ENCODE measurements around the gene WDR81.
A peak's percentile ranks its signal among the peaks of the same experiment; 100 is the strongest.
"Not testable (repeated sequence)": the region's sequence is repeated elsewhere in the genome, so short reads cannot be mapped to it uniquely, and the experiment has no call there.

WDR81 gene

DNA sequence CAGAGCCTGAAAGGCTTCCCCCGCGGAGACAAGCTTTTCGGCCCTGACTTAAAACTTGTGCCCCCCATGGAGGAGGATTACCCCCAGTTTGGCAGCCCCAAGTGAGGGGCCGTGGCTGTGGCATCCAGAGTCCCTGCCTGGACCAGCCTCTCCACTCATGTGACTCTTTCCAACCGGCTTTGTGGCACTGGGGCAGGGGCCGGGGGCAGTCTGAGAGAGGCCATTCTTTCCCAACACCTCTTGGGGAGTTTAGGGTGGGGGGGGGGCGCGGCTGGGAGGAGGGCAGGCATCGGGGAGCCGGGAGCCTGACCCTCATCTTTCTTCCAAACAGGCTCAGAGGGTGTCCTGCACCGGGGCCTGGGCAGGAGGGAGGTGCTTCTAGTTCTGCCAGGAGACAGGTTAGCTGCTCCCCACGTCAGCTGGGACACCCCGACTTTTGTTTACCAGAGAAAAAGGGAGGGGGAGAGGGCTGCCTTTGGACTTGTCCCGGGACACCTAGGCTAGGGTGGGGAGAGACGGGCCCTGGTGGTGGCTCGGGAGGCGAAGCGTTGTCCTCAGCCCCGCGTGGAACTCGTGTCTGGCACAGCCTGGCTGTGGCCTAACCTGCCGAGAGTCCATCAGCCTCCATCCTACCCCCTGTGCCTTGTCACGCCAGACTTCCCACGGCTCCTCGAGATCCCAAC lies 30.1 kb downstream of the WDR81 start:
- DNase-seq: no peak

DNA sequence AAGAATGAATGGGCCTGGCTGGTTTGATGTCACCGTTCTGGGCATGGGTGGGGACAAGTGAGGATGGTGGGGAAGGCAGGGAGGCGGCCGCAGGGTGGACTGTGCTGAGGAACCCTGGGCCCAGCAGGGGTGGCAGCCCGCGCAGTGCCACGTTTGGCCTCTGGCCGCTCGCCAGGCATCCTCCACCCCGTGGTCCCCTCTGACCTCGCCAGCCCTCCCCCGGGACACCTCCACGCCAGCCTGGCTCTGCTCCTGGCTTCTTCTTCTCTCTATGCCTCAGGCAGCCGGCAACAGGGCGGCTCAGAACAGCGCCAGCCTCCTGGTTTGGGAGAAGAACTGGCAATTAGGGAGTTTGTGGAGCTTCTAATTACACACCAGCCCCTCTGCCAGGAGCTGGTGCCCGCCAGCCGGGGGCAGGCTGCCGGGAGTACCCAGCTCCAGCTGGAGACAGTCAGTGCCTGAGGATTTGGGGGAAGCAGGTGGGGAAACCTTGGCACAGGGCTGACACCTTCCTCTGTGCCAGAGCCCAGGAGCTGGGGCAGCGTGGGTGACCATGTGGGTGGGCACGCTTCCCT lies 30.8 kb downstream of the WDR81 start:
- DNase-seq: no peak

DNA sequence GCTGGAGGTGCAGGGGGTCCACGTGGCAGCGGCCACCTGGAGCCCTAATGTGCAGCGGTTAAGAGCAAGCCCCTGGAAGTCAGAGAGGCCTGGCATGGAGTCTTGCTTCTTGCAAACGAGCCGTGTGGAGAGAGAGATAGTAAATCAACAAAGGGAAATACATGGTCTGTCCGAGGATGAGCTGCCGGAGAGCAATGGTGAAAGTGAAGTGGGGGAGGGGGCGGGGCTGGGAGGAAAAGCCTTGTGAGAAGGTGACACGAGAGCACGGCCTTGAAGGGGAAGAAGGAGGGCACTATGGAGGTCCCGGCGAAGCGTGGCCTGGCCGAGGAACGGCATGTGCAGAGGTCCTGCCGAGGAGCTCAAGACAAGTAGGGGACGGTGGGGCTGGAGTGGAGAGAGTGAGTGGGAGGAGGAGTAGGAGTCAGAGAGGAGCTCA lies 31.3 kb downstream of the WDR81 start:
- no peak for DNase-seq

DNA sequence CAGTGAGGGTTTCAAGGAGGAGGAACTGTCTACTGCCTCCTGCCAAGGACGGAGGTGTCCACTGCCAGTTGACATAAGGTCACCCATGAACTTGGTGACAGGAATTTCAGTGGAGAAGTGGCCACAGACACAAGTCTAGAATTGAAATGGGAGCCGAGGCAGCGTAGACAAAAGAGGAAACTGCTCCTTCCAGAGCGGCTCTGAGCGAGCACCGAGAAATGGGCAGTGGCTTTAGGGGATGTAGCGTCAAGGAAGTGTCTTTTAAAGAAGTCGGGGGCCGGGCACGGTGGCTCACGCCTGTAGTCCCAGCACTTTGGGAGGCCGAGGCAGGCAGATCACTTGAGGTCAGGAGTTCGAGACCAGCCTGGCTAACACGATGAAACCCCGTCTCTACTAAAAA lies 34.3 kb downstream of the WDR81 start:
- DNase-seq: no peak

DNA sequence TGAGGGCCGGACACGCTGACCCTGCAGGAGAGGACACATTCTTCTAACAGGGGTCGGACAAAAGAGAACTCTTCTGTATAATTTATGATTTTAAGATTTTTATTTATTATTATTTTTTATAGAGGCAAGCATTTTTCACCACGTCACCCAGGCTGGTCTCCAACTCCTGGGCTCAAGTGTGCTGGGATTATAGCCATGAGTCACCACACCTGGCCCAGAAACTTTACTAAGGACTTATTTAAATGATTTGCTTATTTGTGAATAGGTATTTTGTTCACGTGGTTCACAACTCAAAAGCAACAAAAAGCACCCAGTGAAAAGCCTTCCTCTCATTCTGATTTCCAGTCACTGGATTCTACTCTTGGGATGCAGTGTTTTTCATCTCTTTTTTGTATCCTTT lies 35.0 kb downstream of the WDR81 start:
- no peak for DNase-seq

DNA sequence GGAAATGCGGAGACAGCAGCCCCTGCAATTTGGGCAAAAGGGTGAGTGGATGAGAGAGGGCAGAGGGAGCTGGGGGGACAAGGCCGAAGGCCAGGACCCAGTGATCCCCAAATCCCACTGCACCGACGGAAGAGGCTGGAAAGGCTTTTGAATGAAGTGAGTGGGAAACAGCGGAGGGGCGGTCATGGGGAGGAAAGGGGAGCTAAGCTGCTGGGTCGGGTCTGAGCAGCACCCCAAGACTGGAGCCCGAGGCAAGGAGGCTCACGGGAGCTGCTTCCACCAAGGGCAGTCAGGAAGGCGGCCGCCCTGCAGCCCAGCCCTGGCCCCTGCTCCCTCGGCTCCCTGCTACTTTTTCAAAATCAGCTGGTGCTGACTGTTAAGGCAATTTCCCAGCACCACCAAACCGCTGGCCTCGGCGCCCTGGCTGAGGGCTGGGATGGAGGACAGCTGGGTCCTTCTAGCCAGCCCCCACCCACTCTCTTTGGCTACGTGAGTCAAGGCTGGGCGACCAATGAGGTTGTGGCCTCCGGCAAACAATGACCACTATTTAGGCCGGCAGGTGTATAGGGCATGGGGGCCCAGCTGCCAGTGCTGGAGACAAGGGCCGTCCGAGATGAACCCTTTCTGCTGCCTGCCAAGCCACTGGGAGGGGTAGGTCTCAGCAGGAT lies 37.9 kb downstream of the WDR81 start:
- DNase-seq: peak; percentile 8

DNA sequence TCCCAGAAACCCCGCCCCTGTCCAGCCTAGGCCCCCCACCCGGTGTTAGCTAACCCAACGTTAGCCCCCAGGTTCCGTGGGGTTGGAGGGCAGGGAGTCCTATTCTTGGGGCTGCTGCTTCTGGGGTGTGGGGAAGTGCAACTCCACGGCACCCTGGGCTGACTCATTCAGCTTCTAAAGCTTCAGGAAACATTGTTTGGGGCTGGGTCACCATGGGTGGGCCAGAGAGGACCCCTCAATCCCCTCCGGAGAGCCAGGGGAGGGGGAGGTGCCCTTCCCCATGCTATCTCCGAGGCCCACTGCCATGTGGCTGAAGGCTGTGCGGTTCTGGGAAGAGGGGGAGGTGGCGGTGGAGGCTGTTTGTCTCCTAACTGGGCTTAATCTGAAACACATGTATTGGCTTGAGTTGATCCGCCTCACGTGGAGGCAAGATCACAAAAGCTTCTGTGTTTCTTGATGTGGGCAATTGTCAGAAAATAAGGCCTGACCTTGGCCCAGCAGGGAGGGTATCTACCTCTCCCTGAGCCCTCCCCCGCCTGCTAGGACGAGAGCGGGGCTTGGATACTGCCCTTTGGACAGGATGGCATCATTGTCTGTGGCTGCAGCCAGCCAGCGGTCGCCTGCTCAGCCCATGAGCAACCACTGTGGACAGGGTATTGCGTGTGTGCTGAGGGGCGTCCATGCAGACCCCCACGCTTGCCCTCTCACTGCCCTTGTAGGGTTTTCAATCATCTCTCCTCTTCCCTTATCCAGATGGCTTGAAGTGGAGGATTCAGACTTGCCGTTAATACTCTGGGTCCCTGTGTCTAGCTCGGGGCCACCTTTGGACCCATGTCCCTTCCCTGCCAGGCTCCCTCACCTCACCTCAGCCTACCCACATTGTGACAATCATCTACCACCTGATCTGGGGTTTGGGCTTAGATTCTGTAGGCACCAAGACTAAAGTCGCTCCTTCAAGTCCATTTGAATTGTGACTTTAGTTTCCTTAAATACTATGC lies 38.7 kb downstream of the WDR81 start:
- peak; percentile 80 for DNase-seq

DNA sequence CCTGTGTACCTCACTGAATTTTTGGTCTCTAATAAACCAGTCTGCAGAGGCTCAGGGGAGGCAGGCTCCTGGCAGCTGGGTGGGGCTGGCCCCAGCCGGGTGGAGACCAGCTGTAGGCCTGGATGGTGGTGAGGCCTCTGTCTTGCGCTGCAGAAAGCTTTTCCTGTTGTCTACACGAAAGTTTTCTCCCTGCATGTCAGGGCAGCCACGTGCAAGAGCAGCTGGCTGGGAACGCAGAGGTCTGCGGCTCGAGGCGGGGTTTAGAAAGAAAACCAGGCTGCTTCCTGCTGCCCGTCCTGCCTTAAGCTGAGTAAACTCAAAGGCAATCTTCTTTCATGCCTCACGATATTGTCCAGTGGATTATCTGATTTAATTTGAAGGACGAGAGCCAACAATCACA lies 39.8 kb downstream of the WDR81 start:
- DNase-seq: peak; percentile 67

DNA sequence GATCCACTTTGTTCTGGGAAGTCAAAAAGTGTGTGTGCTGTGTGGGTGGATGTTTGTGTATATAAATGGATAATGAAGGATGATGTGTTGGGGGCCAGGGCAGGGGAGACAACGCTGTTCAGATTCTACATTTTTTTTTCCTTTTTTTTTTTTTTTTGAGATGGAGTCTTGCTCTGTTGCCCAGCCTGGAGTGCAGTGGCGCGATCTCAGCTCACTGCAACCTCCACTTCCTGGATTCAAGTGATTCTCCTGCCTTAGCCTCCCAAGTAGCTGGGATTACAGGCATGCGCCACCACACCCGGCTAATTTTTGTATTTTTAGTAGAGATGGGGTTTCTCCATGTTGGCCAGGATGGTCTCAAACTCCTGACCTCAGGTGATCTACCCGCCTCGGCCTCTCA lies 40.2 kb downstream of the WDR81 start:
- DNase-seq: not testable (repeated sequence)

DNA sequence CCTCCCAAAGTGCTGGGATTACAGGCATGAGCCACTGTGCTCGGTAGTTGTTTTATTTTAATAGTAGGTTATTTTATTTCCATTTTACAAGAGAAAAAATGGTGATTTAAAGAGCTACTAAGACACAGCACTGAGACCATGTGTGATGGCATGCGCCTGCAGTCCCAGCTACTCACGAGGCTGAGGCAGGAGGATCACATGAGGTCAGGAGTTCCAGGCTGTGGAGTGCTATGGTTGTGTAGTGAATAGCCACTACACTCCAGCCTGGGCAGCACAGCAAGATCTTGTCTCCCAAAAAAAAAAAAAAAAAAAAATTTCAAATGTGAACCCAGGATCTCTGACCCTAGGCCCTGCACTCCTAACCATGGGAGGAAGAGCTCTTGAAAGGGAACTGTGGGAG lies 41.1 kb downstream of the WDR81 start:
- no peak for DNase-seq

DNA sequence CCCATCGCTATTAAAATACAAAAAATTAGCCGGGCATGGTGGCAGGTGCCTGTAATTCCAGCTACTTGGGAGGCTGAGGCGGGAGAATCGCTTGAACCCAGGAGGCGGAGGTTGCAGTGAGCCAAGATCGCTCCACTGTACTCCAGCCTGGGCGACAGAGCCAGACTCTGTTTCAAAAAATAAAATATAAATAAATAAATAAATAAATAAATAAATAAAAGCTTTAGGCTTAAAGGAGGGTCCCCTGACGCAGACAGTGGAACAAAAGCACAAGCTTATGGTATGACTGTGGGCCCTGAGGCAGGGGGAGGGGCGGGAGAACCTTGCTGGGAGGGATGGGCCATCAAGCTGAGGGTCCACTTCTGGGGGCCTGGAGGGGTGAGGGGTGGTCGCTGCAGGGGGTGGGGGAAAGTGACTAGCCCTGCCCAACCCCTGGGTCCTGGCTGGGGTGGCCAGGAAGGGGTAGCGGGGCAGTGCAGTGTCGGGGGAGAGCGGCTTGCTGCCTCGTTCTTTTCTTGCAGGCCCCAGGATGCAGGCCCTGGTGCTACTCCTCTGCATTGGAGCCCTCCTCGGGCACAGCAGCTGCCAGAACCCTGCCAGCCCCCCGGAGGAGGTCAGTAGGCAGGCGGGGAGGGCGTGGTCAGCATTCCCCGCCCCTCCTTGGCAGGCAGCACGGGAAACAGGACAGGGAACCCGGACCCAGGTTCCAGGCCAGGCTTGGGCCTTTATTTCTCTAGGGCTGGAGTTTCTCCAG lies 42.1 kb downstream of the WDR81 start:
- no peak for DNase-seq

DNA sequence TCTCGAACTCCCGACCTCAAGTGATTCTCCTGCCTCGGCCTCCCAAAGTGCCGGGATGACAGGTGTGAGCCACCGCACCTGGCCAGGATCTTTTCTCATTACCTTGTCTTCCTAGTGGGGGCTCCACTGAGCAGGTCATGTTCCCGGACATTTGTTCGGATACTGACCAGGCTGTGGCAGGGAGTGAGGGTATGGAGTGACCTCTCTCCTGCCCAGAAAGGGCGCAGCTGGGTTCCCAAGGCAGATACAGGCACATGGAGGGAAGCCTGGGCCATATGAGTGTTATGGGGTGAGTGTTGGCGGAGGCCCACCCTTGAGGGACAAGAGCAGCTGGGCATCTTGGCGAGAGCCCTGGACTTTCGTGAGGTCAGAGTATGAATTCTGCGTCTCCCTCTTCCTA lies 42.9 kb downstream of the WDR81 start:
- no peak for DNase-seq

DNA sequence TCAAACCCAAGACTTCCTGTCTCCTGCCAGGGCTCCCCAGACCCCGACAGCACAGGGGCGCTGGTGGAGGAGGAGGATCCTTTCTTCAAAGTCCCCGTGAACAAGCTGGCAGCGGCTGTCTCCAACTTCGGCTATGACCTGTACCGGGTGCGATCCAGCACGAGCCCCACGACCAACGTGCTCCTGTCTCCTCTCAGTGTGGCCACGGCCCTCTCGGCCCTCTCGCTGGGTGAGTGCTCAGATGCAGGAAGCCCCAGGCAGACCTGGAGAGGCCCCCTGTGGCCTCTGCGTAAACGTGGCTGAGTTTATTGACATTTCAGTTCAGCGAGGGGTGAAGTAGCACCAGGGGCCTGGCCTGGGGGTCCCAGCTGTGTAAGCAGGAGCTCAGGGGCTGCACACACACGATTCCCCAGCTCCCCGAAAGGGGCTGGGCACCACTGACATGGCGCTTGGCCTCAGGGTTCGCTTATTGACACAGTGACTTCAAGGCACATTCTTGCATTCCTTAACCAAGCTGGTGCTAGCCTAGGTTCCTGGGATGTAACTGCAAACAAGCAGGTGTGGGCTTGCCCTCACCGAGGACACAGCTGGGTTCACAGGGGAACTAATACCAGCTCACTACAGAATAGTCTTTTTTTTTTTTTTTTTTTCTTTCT lies 45.4 kb downstream of the WDR81 start:
- no peak for DNase-seq

DNA sequence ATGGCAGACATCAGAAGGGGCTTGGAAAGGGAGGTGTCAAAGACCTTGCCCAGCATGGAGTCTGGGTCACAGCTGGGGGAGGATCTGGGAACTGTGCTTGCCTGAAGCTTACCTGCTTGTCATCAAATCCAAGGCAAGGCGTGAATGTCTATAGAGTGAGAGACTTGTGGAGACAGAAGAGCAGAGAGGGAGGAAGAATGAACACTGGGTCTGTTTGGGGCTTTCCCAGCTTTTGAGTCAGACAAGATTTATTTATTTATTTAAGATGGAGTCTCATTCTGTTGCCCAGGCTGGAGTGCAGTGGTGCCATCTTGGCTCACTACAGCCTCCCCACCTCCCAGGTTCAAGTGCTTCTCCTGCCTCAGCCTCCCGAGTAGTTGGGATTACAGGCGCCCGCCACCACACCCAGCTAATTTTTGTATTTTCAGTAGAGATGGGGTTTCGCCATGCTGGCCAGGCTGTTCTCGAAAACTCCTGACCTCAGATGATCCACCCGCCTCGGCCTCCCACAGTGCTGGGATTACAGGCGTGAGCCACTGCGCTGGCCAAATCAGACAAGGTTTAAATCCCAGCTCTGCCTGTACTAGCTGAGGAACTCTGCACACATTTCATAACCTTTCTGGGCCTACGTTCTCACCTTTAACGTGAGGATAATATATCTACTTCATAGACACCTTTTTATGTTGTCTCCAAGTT lies 48.6 kb downstream of the WDR81 start:
- peak; percentile 13 for DNase-seq

DNA sequence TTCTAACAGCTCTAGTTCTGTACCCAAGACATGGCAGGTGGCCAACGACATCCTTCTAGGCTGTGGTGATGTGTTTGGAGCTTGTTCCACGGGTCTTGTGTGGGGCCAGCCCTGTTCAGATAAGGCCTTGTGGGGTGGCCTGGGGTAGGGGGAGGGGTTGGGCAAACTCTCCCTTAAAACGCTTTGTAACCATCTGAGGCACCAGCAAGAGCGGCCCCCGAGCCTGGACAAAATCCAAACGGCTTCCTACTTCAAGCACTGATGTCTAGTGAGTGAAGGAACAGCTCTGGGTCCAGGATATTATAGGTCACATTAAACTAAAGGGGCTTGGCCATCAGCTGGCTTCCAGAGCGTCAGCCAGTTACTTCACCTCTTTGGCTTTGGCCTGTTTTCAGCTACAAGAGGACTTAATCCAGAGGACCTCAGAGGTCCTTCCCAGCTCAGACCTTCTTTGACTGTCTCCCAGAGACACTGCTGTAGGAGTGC lies 49.2 kb downstream of the WDR81 start:
- DNase-seq: no peak

DNA sequence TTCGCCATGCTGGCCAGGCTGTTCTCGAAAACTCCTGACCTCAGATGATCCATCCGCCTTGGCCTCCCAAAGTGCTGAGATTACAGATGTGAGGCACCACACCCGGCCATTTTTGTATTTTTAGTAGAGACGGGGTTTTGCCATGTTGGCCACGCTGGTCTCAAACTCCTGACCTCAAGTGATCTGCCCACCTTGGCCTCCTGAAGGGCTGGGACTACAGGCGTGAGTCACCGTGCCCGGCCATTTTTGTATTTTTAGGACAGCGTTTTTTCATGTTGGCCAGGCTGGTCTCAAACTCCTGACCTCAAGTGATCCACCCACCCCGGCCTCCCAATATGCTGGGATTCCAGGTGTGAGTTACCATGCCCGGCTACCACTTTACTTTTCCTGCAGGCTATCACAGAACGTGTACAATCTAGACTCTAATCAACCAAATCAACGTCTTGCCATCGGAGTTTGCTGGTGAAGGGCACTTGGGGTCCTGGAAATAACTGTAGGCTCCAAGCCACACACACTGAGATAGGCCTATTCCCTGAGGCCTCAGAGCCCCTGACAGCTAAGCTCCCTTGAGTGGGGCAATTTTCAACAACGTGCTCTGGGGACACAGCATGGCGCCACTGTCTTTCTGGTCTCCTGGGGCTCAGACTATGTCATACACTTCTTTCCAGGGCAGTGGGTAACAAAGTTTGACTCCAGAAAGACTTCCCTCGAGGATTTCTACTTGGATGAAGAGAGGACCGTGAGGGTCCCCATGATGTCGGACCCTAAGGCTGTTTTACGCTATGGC lies 50.1 kb downstream of the WDR81 start:
- DNase-seq: no peak

DNA sequence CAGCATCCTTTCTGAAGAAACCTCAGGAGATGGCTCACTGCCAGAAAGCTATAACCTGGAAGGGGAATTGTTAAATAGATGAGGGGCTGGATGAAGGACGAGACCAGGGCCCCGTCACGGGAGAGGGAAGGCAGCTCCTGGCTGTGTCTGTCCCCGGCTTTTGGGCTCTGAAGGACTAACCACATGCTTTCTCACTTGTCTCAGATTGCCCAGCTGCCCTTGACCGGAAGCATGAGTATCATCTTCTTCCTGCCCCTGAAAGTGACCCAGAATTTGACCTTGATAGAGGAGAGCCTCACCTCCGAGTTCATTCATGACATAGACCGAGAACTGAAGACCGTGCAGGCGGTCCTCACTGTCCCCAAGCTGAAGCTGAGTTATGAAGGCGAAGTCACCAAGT lies 51.8 kb downstream of the WDR81 start:
- no peak for DNase-seq

DNA sequence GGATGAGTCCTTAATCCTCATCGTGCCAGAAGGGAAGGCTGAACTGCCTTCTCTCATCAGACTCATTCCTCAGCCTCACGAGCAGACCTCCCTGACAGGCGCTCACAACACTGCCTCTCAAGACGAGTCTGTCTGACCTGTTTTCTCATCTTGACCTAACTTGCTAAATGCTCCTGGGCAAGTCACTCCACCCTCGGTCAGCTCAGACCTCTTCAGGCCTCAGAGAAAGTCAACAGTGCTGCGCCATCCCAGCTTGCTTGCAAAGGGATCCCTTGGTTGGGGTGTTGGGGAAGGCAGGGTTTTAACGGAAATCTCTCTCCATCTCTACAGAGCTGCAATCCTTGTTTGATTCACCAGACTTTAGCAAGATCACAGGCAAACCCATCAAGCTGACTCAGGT lies 52.4 kb downstream of the WDR81 start:
- no peak for DNase-seq

DNA sequence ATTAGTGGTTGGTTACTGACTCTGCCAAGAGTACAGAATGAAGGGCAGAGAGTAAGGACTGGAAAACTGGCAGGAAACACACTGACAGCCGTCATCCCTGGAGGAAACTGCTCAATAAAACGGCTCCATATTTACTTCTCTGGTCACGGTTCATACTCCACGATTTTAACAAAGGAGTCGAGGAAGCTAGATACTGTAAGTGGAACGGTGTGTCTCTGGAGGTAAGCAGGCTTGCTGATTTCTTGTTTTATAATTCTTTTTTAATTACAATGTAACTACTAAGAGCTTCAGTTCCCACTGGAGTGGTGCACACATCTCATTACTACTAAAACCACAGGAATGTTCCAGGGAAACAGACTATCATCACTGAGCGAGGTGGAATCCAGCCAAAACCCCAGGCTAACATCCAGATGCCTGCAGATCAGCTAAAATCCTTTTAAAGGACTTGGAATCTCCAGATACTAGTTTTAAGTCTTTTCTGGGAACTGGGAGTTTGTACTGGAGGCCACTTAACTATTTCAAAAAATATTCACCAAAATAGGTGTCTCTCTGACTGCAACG lies 55.1 kb downstream of the WDR81 start:
- peak; percentile 95 for DNase-seq

DNA sequence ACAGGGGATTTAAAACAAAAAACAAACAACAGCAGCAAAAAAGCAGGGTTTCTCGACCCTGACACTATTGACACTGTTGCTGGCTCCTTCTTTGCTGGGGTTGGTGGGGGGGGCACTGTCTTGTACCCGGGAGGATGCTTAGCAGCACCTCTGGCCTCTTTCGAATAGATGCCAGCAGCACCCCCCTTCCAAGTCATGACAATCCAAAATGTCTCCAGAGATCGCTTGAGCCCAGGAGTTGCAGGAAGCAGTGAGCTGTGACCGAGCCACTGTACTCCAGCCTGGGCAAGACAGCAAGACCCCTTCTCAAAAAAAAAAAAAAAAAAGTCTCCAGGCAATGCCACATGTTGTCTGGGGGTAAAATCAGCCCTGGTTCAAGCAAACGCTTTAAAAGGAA lies 57.7 kb downstream of the WDR81 start:
- DNase-seq: no peak
